ENCODE results near the gene MRGPRF.
"Not testable (repeated sequence)": the region's sequence is repeated elsewhere in the genome, so short reads cannot be mapped to it uniquely, and the experiment has no call there.

MRGPRF gene

GRCh38 chr11:69002110-69002569 lies 10.9 kb downstream of the MRGPRF start:
- no peak for DNase-seq

- DNase-seq, result no peak
Measured at GRCh38 chr11:69001243-69002081, 11.6 kb downstream of the MRGPRF start.

GRCh38 chr11:69000831-69001242 lies 12.2 kb downstream of the MRGPRF start:
- no peak for DNase-seq

DNA sequence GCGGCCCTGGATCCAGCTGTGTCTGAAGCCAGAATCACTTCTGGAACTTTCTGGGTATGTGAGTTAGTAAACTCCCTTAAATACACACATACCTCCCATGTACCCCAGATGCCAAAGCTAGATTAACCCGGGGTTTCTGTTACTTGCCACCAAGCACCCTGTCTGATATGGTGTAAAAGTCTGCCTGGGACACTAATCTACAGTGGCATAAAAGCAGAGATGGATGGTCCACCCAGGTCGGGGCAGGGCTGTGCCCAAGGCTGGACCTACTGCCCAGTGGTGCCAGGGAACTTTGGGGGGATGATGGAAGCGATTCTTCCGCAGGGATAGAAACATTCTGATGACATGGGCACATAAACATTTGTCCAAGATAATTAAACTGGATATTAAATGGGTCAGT lies 12.7 kb downstream of the MRGPRF start:
- no peak for DNase-seq

DNA sequence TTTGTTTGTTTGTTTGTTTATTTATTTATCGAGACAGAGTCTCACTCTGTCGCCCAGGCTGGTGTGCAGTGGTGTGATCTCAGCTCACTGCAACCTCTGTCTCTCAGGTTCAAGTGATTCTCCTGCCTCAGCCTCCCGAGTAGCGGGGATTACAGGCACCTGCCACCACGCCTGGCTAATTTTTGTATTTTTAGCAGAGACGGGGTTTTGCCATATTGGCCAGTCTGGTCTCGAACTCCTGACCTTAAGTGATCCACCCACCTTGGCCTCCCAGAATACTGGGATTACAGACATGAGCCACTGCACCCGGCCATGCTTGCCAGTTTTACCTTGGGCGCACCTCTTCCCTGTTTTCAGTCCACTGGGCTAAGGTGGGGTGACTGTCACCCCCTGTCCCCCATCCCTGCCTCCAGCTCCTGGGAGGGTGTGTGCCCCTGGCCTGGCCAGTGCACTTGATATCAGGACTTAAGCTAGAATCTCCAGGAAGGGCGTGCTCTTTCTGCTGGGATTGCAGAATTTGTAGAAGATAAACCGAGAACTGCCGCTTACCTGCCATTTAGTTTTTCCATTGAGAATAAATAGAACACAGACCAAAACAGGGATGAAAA lies 13.2 kb downstream of the MRGPRF start:
- not testable (repeated sequence) for DNase-seq

GRCh38 chr11:68999093-68999747 lies 13.8 kb downstream of the MRGPRF start:
- DNase-seq, result no peak

DNA sequence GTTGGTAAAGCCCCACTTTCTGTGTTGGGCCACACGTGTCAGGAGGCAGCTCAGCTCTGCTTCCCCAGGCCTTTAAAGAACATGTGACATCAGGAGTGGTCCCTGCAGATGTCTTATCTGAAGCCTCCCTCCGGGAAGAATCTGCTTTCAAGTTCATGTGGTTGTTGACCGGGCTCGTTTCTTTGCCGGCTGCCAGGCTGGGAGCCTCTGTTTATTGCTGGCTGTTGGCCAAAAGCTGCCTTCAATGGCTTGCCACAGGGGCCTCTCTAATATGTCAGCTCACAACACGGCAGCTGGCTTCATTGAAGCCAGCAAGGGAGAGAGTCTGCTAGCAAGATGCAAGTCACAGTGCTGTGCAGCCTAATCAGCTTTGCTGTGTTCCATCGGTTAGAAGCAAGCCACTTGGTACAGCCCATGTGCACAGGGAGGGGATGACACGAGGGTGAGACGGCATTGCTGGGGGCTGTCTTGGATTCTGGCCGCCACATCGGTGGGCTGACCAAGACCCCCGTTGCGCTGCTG lies 14.6 kb downstream of the MRGPRF start:
- no peak for DNase-seq

DNA sequence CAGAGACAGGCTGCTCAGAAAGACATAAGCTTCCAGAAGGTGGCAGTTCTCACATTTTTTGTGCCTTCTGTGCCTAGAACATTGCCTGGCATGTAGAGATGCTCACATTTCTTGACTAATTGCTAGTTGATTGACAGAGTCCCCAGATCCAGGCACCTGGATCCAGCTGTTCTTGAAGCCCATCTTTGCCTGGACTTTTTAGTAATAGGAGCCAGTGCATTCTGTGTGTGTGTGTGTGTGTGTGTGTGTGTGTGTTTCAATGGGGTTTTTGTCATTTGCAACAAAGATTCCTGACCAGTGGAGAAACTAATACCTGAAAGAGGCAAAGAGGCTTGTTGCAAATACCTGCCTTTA lies 15.1 kb downstream of the MRGPRF start:
- DNase-seq, result no peak

DNA sequence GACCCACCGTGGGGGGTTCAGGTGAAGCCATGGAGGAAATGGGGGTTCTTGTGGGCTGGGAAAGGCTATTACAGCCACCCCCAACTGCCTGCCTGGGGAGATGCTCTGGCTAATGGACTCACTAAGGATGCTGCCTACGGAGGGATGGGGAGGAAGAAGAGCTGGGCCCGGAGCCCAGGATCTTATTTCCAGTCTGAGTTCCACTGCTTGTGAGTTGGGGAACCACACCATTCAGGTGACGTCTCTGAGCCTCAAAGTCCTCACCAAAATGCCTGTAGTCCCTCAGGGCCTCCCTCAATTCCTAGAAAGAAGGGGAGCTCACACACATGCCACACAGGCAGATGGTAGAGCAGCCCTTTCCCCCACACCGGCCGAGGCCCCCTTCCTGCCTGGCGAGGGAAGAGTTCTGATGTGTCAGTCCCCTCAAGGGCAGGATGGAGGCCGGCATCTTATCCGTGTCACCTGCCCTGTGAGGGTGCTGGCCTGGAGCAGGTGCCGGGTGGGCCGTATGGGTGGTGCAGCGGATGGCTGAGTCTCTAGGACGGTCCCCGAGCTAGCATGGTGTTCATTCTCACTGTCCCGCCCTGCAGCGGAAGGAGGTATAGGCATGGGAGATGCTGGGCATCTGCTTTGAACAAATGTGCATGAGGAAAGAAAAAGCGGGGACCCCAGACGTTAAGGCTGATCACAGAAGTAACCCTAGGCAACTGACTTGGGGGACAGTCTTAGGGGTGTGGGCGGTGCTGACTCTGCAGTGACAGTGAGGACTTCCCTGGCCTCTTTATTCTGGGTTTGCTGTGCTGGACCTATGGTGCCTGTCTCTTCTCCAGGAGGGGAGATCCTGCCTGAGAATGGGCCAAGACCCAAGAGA lies 15.7 kb downstream of the MRGPRF start:
- DNase-seq, result no peak

GRCh38 chr11:68996376-68997123 lies 16.5 kb downstream of the MRGPRF start:
- no peak for DNase-seq

DNA sequence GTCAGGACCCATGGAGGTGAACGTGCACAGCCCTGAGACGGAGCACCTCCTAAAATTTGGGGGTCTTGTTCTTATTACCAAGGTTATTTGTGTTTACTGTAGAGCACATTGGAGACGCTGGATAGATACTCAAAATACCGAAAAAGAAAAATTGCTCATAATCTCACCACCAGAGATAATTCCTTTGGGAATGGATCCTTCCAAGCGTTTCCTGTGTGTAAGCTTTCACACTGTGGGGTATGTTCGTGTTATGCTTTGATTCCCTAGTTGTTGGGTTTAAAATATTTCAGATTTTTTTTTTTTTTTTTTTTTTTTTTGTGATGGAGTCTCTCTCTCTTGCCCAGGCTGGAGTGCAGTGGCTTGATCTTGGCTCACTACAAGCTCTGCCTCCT lies 18.2 kb downstream of the MRGPRF start:
- DNase-seq, result no peak

GRCh38 chr11:68994161-68994893 lies 18.7 kb downstream of the MRGPRF start:
- no peak for DNase-seq

- DNase-seq, result no peak
Measured at GRCh38 chr11:68993546-68993945, 19.5 kb downstream of the MRGPRF start.

GRCh38 chr11:68992743-68993255 lies 20.2 kb downstream of the MRGPRF start:
- DNase-seq, result no peak

DNA sequence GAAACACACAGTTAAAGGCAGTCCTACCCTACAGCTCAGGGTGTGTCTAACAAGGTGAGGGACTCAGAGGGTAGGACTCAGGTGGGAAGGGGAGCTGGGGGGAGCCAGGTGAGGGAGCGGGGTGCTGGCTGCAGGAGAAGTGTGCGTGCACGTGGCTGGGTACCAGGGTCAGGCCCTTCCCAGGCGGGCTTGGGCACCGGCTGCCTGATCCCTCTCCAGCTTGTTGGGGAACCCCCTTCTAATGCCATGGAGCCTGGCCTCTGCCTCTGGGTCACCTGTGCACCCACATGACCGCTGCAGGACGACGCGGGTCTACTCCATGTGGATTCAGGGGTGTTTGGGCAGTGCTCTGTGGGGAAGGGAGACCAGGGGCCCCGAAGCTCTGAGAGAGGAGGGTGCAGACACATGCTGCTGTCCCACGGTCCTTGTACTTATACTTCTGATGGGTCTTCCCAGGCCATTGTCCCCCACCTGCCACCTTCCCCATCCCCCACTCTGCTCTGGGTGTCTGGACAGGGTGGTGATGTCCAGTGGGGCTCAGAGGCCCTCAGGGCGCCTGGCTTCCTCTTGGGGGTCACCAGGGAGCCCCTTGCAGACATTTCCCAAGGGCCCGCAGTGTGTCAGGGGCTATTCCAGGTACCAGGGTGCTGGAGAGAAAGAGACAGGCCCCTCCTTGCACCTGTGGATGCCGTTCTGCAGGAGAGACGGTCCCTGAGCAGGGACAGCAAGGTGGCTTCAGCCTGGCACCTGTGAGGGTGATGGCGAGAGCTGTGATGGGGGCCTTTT lies 21.9 kb downstream of the MRGPRF start:
- no peak for DNase-seq

DNA sequence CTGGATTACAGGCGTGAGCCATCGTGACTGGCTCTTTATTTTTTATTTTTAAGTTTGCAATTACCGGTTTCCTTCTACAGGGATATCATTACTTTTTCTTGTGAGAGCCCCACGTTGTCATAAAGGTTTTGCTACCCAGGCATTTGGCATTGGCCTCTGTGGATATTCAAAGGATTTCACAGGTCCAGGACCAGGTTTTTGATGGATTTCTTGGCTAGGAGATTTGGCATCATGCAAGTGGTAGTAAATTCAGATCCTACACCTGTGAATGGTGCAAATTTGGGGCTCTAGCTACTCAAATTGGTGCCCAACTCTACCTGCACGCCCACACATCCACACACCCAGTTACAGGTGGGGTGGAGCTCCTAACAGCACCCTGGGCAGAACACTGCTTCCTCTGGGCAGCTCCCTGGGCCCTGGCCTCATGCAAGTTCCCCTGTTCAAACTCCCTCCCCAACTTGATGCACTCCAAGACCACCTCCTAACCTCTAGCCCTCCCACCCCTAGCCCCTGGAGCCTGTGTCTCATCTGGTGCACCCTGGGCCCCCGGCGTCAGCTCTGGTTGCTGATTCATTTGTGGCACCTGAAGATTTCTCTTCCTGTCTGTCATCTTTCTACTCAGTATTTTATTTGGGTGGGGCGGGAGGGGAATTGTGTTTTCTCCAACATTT lies 23.0 kb downstream of the MRGPRF start:
- no peak for DNase-seq

DNA sequence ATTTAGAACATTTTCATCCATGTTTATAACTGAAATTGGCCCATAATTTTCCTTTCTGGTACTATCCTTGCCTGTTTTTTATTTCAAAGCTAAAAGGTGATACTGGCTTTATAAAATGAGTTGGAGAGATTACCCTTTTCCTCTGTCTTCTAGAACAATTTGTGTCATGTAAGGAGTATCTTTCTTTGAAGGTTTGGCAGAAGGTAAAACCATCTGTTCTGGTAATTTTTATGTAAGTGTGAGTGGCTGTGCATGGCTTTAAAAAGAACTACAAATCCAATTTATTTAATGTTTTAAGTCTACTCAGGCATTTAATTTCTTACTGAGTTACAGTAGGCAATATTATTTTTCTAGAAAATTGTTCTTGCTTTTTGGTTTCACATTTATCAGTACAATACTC lies 24.6 kb downstream of the MRGPRF start:
- no peak for DNase-seq

GRCh38 chr11:68987211-68987610 lies 25.8 kb downstream of the MRGPRF start:
- DNase-seq, result no peak

- no peak for DNase-seq
Measured at GRCh38 chr11:68983801-68984200, 29.2 kb downstream of the MRGPRF start.

DNA sequence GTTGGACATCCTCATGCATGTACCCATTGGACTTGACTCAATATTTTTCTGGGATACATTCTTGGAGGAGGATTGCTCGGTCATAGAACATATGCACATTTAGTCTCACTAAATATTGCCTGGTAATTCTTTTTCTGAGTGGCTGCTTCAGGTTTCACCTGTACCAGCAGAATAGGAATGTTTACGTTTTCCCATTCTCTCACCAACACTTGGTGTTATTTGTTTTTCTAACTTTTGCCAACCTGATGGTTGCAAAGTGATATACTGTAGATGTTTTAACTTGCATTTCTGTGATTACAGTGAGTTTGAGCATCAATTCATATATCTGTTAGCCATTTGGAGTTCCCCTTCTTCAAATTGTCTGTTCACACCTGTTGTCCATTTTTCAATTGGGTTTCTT lies 30.9 kb downstream of the MRGPRF start:
- DNase-seq, result no peak

All from cortex of kidney (tissue), 1 donor.